Lung microvascular endothelial cell (primary cell): Measurements from ENCODE around the gene STK32C. TPM values are rescaled to one million over a fixed set of nuclear protein-coding genes. Genes with fewer than 3 reads are reported as not detected.

Source experiments
- total RNA-seq: library from RNA; depleted of rRNA; stranded (reverse); fragments of >200 nt; gene quantifications from 2 replicates; pipeline ENCODE4 v1.2.1, GENCODE V29; 2014

STK32C gene
- total RNA-seq, 1 donor from 2014 or later = 10.9 TPM

Other genes with a start within 250 kb of the STK32C start
- under 0.01 and 0.20 TPM in 2 replicates for gene JAKMIP3, start 242.0 kb downstream of the STK32C start, total RNA-seq
- 0.40 and 11.8 TPM in 2 replicates for gene DPYSL4, start 121.0 kb downstream of the STK32C start, total RNA-seq
- gene LRRC27, start 24.2 kb upstream of the STK32C start, total RNA-seq = 5.0 and 6.2 TPM in 2 replicates
- 6.5 and 9.1 TPM in 2 replicates for gene PWWP2B, start 89.2 kb upstream of the STK32C start, total RNA-seq
- 18.1 and 24.4 TPM in 2 replicates for gene INPP5A, start 229.8 kb upstream of the STK32C start, total RNA-seq